HG02571 (cell line): ENCODE results near the gene TBC1D10A.

Experiments used
- ATAC-seq: cut with Tn5 transposase; IDR thresholded peaks from one replicate; pipeline ENCODE4 v1.9.1; 2021; ENCODE audit warnings: mild to moderate bottlenecking, moderate library complexity; ENCODE audit not compliant: unreplicated experiment

Gene TBC1D10A

GRCh38 chr22:30301995-30302809 is 24.5 kb downstream of the TBC1D10A start:
- no peak for ATAC-seq

GRCh38 chr22:30299322-30299721 is 27.4 kb downstream of the TBC1D10A start:
- no peak for ATAC-seq

- no peak for ATAC-seq
These were observed 28.6 kb downstream of the TBC1D10A start for GRCh38 chr22:30297991-30298701.

GRCh38 chr22:30297276-30297990 is 29.3 kb downstream of the TBC1D10A start:
- ATAC-seq = no peak

GRCh38 chr22:30296833-30297232 is 29.9 kb downstream of the TBC1D10A start:
- ATAC-seq = no peak

- no peak for ATAC-seq
These were observed 30.4 kb downstream of the TBC1D10A start for GRCh38 chr22:30296324-30296723.

GRCh38 chr22:30295576-30295975 is 31.2 kb downstream of the TBC1D10A start:
- ATAC-seq = no peak

GRCh38 chr22:30294830-30295229 is 31.9 kb downstream of the TBC1D10A start:
- no peak for ATAC-seq

GRCh38 chr22:30294066-30294465 is 32.7 kb downstream of the TBC1D10A start:
- ATAC-seq = no peak

GRCh38 chr22:30293026-30293425 is 33.7 kb downstream of the TBC1D10A start:
- no peak for ATAC-seq

GRCh38 chr22:30292069-30292970 is 34.4 kb downstream of the TBC1D10A start:
- no peak for ATAC-seq

GRCh38 chr22:30291058-30291892 is 35.5 kb downstream of the TBC1D10A start:
- ATAC-seq = no peak

- ATAC-seq = no peak
These were observed 36.2 kb downstream of the TBC1D10A start for GRCh38 chr22:30290342-30291057.

- peak; percentile 10 for ATAC-seq
These were observed 36.8 kb downstream of the TBC1D10A start for GRCh38 chr22:30289980-30290313.

- peak; percentile 55 for ATAC-seq
These were observed 37.4 kb downstream of the TBC1D10A start, which contains the start of gene CASTOR1 for GRCh38 chr22:30289141-30289979. CASTOR1 (minus strand) TSS chr22:30289505; CDS start chr22:30289497, 8 bp downstream.

- ATAC-seq = no peak
These were observed 38.2 kb downstream of the TBC1D10A start for GRCh38 chr22:30288419-30289140.

- ATAC-seq = no peak
These were observed 38.9 kb downstream of the TBC1D10A start for GRCh38 chr22:30287648-30288418.
